ENCODE measurements around the gene SLA2.

DNA sequence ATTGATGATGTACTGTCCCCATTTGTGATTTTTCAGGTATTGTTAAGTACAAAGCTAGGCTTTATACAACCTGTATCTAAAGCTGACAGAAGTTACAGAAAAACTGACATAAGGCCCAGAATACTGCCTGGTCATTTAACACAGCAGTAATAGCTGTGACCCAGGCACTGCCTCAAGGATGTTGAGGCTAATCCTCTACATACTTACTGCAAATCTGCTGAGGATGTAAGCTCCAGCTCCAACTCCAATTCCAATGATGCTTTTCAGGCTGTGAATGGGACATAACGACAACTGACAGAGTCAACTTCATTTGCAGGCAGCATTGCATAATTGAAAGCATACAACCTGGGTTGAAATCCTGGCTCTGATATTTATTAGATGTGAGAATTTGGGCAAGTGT lies 36.3 kb upstream of the SLA2 start:
- TF ChIP-seq, protein P1, sequence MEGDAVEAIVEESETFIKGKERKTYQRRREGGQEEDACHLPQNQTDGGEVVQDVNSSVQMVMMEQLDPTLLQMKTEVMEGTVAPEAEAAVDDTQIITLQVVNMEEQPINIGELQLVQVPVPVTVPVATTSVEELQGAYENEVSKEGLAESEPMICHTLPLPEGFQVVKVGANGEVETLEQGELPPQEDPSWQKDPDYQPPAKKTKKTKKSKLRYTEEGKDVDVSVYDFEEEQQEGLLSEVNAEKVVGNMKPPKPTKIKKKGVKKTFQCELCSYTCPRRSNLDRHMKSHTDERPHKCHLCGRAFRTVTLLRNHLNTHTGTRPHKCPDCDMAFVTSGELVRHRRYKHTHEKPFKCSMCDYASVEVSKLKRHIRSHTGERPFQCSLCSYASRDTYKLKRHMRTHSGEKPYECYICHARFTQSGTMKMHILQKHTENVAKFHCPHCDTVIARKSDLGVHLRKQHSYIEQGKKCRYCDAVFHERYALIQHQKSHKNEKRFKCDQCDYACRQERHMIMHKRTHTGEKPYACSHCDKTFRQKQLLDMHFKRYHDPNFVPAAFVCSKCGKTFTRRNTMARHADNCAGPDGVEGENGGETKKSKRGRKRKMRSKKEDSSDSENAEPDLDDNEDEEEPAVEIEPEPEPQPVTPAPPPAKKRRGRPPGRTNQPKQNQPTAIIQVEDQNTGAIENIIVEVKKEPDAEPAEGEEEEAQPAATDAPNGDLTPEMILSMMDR (IDR thresholded peaks at IDR 0.05) = no peak
- no peak for TF ChIP-seq EZH2phosphoT487 (IDR thresholded peaks at IDR 0.05)
